ENCODE results near the gene DOK6.

DOK6 gene

DNA sequence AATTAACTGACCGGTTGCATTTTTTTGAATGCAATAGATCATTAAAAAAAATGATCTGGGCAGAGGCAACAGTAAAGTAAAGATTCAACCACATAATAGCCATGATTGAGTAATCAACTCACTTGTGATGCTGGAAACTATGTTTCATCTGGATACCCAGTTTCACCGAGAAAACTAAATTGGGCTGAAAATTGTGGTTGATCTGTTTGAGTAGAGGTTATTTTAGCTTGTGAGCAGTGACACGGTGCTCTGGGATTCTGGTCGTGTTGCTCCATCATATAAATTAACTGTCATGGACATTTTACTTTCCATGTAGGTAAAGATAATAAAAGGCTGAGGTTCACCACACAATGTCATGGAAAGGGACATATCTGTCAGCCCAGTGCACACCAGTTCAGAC, 488.3 kb downstream of the DOK6 start:
- in situ Hi-C loops (cut with HindIII; ENCODE audit: low sequenced_read_pairs): loop anchor here (25.0 kb wide), 1 partner anchor 173 kb away; no protein-coding TSS in a partner anchor

DNA sequence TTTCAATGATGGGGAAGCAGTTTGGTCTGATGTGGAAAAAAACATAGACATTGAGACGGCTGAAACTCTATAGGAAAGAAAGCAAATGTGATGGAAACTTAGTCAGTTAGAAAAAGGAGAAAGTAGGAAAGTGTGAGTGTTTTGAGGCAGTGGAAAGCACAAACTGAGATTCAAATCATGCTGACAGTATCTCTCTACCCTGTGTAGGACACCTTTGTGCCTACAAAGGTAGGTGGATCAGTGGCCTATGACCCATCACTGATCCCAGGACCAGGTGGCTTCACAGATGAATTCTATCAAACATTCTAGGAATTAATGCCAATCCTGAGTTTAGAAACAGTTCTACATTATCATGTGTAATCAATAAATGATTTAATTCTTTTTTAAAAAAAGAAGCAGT, 489.9 kb downstream of the DOK6 start:
- in situ Hi-C loops (cut with HindIII; ENCODE audit: low sequenced_read_pairs): loop anchor here (25.0 kb wide), 1 partner anchor 172 kb away; no protein-coding TSS in a partner anchor

DNA sequence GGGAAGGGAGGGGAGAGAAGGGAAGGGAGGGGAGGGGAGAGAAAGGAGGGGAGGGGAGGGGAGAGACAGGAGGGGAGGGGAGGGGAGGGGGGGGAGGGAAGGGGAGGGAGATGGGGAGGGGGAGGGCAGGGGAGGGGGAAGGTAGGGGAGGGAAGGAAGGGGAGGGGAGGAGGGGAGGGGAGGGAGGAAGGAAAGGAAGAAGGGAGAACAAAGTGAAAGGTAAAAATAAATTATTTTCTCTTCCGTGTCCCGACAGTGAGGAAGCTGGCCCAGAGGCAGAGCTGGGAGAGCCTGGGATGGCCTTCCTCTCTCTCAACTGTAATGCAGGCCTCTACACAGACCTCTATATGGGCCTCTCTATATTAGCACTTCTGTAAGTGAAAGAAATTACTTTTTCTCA, 493.8 kb downstream of the DOK6 start:
- in situ Hi-C loops (cut with HindIII; ENCODE audit: low sequenced_read_pairs): loop anchor here (25.0 kb wide), 1 partner anchor 168 kb away; no protein-coding TSS in a partner anchor

DNA sequence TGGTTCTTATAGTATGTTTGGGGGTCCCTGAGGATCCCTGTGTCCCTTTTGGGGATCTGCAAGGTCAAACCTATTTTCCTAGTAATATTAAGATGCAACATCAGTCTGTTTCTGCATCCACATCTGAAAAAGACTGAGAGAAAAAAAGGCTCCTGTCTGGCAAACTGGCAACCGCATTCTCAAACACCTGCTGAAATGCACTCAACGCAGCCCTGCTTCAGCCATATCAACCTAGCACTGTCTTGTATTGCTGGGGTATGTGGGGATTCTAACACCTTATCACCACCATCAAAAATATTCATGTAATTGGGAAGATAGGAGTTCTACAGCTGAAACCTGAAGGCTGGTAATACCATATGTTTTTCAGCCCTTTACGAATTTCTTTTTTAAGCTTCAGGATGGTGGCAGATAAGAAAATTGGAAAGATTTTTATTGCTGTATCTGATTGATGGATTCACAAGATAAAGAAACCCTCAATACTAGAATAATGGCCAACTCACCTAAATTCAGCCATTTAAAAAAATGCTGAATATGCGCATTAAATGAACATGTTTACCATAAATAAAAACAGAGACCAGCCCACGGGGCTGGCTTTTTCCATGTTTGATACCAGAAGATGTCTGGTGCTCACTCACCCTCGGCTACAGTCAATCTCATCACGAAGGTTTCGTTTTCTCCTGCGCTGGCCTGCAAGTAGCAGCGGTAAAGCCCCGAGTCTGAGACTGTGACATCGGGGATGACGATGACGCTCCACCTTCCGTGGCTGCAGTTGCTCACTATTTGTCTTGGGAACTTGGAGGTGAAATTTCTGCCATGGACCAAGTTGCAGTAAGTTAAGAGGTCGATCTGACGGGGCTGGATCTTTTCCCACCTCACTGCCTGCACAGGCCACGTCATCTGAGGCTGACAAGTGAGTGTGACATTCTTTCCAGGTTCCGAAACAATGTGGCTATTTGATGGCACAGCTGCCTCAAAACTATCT, 494.7 kb downstream of the DOK6 start:
- in situ Hi-C loops (cut with HindIII; ENCODE audit: low sequenced_read_pairs): loop anchor here (25.0 kb wide), 1 partner anchor 167 kb away; no protein-coding TSS in a partner anchor

DNA sequence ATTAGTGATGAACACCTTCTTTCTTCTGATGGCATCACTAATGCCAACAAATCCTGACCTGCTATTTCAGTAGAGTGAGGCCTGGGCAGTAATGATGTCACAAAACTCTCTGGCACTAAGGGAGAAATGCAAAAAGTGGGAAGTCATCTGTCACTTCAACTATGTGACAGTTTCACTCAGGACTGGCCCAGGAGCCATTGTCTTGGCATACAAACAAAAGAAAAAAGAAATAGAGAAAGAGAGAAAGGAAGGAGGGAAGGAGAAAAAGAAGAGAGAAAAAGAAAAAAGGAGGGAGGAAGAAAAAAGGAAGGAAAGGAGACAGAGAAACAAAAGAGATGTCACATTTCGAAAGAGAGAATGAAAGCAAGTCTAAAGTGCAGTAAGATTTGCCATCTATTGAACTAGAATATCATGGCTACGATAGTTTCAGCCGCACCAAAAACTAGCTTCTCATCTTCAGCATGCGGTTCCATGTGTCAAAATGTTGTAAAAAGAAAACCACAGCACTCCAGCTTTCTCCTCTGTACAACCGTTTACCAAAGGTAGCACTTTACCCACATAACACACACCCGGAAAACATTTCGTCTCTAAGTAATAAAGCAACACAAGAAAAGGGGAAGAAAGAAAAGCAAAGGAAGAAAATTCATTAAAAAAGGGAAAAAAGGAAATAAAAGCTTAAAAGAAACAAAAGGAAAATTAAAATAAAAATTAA, 496.9 kb downstream of the DOK6 start:
- in situ Hi-C loops (cut with HindIII; ENCODE audit: low sequenced_read_pairs): loop anchor here (25.0 kb wide), 1 partner anchor 165 kb away; no protein-coding TSS in a partner anchor

DNA sequence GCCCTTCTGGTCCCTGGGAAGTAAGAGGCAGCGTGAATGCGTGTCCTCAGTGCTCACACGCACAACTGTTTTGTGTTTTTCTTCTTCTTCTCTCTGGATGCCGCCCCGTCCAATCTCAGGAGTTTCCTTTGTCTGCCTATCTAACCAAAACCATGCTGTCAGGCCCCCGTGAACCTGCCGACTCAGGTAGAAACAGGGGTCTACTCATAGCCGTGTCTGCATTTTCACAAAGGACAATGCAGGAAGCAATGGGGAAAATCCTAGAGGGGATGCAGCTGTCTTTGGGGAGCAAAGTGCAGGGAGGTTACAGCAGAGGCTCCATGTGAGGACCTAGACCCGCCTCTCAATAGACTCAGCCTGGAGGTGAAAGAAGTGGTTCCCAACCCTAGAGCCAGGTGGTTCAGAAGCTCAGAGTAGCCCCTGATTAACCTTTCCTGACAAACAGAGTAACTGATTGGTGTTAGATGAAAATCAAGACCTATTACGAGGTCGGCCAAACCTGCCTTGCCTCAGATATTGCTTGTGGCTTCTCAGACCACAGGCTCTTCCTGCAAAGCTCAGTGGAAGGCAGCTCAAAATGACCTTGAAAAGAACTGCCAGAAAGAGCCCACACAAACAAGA, 497.7 kb downstream of the DOK6 start:
- in situ Hi-C loops (cut with HindIII; ENCODE audit: low sequenced_read_pairs): loop anchor here (25.0 kb wide), 1 partner anchor 164 kb away; no protein-coding TSS in a partner anchor
